ENCODE data around the gene FBXW8.

FBXW8 gene

DNA sequence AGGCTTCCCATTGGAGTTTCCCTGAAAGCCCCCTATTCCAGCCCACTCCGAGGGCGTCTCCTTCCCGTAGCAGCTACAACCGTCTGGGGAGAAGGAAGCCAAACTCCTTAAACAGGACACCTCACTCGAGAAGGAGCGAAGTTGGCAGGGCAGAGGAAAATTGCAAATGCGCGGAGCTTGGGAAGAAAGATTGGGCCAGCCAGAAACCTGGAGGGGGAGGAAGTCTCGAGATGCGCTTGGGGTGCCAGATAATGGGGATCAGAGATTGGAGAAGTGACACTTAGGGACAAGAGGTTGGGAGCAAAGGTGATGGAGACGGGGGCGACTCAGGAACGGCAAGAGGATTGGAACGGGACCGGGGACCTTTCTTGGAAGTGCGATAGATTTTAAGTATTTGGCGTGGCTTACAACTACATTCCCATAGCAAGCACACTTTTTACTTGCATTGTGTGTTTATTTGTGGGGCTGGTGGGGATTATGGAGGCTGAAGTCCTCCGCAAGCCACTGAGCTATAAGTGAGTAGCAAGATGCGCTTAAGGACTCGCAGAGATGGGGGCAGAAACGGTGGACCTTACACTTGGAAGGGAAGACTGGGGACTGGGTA, 30.4 kb upstream of the FBXW8 start:
- TF ChIP-seq POLR2A (IDR thresholded peaks at IDR 0.05; ENCODE audit: low read length) (no peak), GATA1 (IDR thresholded peaks at IDR 0.05; ENCODE audit: low read depth, low read length) (no peak)
- DNase-seq, result no peak

DNA sequence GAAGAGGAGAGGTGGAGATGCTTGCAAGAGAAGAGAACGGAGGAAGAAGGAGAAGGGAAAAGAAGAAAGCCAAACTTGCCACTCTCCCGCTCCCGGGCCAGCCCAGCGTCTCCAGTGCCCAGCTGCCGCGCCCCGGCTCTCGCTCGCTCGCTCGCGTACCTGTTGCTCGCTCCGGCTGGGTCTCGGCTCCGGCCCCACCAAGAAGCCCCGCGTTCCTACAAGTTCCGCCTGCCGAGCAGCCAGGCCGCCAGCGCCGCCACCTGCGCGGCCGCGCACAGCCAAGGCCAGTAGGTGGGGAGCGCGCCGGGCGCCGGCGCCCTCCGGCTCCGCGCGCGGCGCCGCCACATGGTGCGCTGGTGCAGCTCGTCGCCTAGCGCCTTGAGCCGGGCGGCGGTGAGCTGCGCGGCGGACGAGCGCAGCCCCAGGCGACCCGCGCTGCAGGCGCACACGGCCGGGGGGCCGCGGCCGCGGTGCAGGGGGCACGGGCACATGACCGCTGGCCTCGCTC, 29.9 kb upstream of the FBXW8 start:
- TF ChIP-seq POLR2A (IDR thresholded peaks at IDR 0.05; ENCODE audit: low read length), result no peak
- no peak for TF ChIP-seq GATA1 (IDR thresholded peaks at IDR 0.05; ENCODE audit: low read depth, low read length)
- DNase-seq, result peak; percentile 40 to 60

- DNase-seq, result no peak
- no peak for TF ChIP-seq POLR2A (IDR thresholded peaks at IDR 0.05; ENCODE audit: low read length)
- no peak for TF ChIP-seq GATA1 (IDR thresholded peaks at IDR 0.05; ENCODE audit: low read depth, low read length)
These were observed 29.3 kb upstream of the FBXW8 start, which contains the start of gene HRK for GRCh38 chr12:116881325-116881876. Gene HRK (minus strand): TSS chr12:116881441. CDS start chr12:116881307, 134 bp downstream.

DNA sequence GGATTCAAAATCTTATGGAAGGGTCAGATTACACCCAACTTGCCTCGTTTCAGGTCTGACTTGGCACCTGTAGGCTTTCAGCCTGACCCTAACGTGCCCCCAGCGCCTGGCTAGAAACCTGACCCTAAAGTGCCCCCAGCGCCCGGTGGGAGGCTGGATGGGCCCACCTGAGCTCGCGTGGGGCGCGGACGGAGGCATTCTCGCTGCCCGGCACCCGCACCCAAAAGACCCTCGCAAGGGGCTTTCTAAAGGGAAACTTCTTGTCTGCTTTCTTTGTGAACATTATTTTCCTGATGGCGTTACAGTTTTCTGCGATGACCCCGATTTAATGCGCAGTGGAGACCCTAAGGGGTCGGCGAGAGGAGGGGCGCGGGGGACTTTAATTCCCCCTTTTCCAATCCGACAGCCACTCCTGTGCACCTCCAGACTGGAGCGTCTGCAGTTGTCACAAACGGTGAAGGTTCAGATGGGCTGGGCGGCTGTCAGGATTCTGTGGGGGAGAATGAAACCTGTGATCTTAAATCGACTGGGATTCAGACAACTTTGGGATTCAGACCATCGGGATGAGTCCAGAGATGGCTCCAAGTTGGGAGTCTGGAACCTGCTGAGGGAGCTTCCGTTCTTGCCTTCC, 28.8 kb upstream of the FBXW8 start:
- TF ChIP-seq GATA1 (IDR thresholded peaks at IDR 0.05; ENCODE audit: low read depth, low read length) (no peak), POLR2A (IDR thresholded peaks at IDR 0.05; ENCODE audit: low read length) (no peak)
- DNase-seq, result no peak

- DNase-seq, result peak; percentile 5 to 24
- TF ChIP-seq GATA1 (IDR thresholded peaks at IDR 0.05; ENCODE audit: low read depth, low read length) (no peak), POLR2A (IDR thresholded peaks at IDR 0.05; ENCODE audit: low read length) (no peak)
These were observed 28.0 kb upstream of the FBXW8 start for GRCh38 chr12:116882742-116883141.

DNA sequence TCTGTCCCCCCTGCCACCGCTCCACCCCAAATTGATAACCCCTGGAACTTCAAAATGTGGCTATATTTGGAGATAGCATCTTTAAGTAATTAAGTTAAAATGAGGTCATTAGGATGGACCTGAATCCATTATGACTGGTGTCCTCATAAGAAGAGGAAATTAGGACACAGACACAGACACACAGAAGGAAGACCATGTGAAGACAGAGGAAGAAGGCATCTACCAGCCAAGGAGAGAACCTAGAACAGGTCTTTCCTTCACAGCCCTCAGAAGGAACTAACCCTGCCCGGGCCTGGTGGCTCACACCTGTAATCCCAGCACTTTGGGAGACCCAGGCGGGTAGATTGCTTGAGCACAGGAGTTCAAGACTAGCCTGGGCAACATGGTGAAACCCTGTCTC, 25.9 kb upstream of the FBXW8 start:
- DNase-seq, result no peak
- TF ChIP-seq POLR2A (IDR thresholded peaks at IDR 0.05; ENCODE audit: low read length) (no peak), GATA1 (IDR thresholded peaks at IDR 0.05; ENCODE audit: low read depth, low read length) (no peak)

DNA sequence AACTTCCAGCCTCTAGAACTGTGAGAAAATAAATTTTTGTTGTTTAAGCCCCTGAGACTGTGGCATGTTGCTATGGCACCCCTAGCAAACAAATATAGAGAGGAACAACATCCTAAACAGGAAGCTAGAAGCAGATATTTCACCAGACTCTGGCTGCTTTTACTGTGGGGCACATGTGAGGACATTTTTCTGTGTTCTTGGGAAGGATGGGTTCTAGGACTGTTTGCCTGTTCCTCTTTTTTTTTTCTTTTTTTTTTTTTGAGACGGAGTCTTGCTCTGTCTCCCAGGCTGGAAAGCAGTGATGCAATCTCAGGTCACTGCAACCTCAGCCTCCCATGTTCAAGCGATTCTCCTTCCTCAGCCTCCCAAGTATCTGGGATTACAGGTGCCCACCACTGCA, 25.3 kb upstream of the FBXW8 start:
- TF ChIP-seq POLR2A (IDR thresholded peaks at IDR 0.05; ENCODE audit: low read length) (no peak), GATA1 (IDR thresholded peaks at IDR 0.05; ENCODE audit: low read depth, low read length) (no peak)
- no peak for DNase-seq

DNA sequence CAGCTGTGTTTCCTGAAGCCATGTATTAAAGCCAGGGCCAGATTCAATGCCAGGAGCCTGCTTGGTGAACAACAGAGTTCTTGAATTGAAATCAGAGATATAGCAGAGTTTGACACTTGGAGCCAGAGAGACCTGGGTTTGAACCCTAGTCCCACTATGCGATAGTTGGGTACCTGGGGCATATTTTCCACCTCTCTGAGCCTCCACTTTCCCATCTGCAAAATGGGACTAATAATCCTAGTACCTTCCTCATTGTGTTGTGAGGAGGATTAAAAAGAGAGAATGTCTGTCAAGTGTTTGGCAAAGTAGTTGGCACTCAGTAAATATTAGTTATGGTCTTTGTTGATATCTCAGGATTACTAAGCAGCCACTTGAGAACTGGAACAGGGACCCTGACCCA, 23.5 kb upstream of the FBXW8 start:
- DNase-seq, result no peak
- TF ChIP-seq POLR2A (IDR thresholded peaks at IDR 0.05; ENCODE audit: low read length) (no peak), GATA1 (IDR thresholded peaks at IDR 0.05; ENCODE audit: low read depth, low read length) (no peak)

GRCh38 chr12:116887897-116888296, 22.9 kb upstream of the FBXW8 start:
- no peak for TF ChIP-seq GATA1 (IDR thresholded peaks at IDR 0.05; ENCODE audit: low read depth, low read length)
- no peak for TF ChIP-seq POLR2A (IDR thresholded peaks at IDR 0.05; ENCODE audit: low read length)
- DNase-seq, result no peak

- no peak for DNase-seq
- no peak for TF ChIP-seq POLR2A (IDR thresholded peaks at IDR 0.05; ENCODE audit: low read length)
- no peak for TF ChIP-seq GATA1 (IDR thresholded peaks at IDR 0.05; ENCODE audit: low read depth, low read length)
These were observed 20.4 kb upstream of the FBXW8 start for GRCh38 chr12:116890330-116890729.

DNA sequence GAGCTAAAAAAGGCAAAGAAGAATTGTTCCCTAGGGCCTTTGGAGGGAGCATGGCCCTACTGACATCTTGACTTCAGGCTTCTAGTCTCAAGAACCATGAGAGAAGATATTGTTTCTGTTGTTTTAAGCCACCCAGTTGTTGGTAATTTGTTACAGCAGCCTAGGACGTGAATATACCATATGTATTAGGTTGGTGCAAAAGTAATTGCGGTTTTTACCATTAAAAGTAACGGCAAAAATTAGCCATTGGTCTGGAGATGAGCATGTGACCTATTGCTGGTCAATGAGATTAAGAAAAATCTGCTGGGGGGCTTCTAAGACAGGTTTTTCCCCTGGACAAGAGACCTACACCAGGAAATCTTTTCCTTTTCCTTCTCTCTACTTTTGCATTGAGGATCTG, 19.7 kb upstream of the FBXW8 start:
- DNase-seq, result no peak
- TF ChIP-seq GATA1 (IDR thresholded peaks at IDR 0.05; ENCODE audit: low read depth, low read length) (no peak), POLR2A (IDR thresholded peaks at IDR 0.05; ENCODE audit: low read length) (no peak)

DNA sequence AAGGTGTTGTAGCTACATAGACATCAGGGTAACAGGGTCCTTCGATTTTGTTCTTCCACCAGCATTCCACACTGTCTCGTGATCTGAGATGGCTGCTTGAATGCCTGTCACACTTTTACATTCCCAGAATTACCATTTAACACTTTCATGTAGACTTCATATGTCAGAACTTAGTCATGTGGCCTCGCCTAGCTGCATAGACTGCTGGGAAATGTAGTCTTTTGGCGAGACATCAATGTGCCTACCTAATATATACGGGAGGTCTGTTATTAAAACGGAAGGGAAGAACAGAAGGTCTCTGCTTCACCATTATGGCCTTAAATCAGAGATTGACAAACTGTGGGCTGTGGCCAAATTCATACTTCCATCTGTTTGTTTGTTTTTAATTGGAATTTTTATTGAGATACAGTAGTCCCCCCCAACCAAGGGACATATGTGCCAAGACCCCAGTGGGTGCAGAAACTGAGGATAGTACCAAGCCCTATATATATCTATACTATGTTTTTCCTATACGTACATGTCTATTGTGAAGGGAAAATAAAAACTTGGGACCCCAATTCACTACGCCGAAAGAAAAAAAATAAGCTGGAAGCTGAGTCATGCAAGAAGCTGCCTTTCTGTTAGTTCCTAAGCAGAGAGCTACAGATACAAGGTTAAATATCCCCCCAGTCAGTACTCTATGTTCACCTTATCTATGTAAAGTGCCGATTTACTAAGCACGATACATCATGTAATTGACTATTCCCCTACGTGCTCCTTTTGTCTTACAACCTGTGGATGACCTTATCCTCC, 18.2 kb upstream of the FBXW8 start:
- TF ChIP-seq POLR2A (IDR thresholded peaks at IDR 0.05; ENCODE audit: low read length), result no peak
- TF ChIP-seq GATA1 (IDR thresholded peaks at IDR 0.05; ENCODE audit: low read depth, low read length), result no peak
- peak in 1 of 2 experiments; percentile 6 for DNase-seq

DNA sequence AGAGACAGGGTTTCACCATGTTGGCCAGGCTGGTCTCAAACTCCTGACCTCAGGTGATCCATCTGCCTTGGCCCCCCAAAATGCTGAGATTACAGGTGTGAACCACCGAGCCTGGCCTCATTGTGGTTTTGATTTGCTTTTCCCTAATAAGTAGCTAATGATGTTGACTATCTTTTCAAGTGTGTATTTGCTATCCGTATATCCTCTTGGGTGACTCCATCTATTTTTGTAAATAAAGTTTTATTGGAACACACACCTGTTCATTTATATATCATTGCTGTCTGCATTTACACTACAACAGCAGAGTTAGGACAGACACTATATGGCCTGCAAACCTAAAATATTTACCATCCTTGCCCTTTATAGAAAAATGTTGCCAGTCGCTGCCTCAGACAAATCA, 15.8 kb upstream of the FBXW8 start:
- TF ChIP-seq POLR2A (IDR thresholded peaks at IDR 0.05; ENCODE audit: low read length) (no peak), GATA1 (IDR thresholded peaks at IDR 0.05; ENCODE audit: low read depth, low read length) (no peak)
- no peak for DNase-seq

DNA sequence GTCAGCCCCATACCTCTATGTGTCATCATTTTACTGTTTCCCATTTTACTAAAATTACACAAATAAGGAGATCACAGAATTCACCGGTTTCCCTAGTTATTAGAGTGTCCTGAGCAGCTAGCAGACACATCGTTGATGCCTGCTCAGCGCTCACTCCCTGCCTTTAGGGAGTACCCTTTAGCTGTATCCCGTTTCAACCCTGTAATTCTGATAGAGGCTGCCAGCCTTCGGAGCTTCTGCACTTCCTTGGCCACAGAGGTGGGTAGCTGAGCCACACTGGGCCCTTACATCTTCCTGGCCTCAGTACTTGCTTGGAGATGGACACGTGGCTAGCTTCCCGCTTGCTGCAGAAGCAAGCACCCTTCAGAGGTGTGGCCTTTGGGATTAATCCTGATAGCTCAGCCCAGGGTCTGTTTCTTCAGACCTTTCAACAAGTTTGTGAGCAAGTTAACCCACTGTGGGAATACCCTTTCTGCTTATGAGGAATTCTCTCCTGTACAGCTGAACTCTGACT, 14.3 kb upstream of the FBXW8 start:
- TF ChIP-seq GATA1 (IDR thresholded peaks at IDR 0.05; ENCODE audit: low read depth, low read length) (no peak), POLR2A (IDR thresholded peaks at IDR 0.05; ENCODE audit: low read length) (no peak)
- no peak for DNase-seq
